ENCODE results near the gene CDX1.

Gene CDX1

DNA sequence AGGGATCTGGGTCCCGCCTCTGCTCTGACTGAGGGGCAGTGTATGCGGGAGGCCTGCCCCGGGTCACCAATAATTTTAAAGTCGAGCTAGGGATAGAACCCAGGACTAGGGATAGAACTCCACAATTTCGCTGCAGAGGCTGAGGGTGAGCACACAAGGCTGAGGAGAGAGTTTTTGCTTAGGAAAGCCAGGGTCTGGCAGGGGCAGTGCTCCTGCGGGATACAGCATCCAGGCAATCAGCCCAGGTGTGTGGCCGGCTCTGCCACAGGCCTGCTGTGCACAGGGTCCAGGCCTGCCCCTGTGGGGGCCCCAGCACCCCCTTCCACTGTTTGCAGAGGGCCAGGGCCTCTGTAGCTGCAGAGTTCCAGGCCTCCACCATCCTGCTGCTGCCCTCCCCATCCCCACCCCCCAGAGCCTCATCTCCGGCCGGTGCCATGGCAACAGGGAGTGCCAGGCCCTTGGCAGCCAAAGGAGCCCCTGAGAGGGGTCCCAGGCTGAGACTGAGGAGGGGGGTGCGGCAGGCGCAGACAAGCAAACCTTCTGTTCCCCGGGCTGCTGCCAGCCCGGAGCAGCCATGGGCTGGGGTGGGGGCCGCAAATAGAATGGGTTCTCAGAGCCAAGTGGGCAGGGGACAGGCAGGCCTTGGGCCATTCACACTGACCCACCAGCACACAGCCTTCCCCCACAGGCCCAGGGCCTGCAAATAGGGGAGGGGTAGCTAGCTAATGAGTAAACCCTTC, 19.5 kb upstream of the CDX1 start:
- DNase-seq, result no peak

DNA sequence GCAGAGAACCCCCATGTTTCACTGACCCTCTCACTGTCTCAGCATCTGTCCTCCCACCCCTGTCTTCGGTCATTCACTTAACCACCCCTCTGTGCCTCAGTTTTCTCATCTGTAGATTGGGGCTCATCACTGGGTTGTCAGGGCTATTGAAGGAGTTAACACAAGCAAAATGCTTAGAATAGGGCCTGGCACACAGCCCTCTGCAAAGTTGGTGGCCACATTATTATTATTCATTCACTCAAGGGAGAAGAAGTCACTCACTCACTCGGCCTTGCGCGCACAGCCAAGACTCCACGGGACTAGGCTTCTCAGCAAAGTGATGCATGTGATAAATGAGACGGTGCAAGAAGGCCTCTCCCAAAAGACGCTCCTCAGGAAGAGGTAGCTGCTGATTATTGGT, 18.9 kb upstream of the CDX1 start:
- no peak for DNase-seq

DNA sequence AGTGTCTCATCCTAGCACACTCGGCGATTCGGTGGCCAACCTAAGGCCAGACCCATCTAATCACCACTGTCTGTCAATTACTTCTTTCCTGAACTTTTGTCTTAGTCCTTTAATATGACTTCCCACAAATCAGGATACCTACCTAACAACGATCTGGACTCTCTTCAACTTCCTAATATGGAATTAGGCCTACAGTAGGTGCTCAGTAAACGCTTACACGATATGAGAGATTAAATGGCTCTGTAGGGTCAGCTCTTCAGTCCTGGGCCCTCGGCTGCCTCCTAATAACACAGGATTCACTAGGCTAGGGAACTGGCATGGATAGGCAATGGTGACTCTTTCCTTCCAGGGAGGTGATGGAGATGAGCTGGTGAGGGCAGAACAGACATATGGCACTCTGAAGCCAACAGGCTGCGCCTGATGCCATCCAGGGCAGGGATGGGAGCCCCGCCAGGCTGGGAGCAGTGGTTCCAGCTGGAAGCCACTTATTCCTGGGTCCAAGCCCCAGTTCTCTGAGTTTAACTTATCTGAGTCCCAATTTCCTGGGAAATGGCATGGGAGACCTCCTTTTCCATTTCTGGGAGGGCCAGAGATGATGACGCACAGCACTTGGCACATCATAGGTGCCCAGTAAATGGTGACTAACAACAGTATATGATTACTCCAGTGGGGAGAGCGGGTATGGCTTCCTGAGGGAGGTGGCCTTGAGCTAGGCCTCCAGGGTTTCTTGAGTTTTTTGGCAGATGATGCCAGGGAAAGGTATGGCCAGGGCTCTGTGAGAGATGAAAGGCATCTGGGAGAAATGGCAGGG, 18.3 kb upstream of the CDX1 start:
- DNase-seq, result no peak

DNA sequence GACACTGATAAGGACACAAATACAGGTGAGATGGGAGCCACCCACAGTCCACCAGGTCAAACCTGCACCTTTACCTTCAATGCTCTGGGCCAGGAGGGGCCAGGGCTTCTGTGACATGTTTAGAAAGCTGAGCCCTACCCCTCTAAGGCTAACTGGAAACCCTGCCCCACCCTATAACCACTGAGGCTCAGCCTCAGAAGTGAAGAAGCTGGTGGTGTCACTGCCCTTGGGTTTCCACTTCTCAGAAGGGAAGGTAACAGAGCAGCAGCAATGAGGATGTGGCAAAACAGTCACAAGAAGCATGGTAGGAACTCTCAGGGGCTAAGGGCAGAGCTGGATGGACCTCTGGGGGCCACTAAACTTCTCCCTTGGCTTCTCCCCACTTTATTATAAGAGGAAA, 17.0 kb upstream of the CDX1 start:
- no peak for DNase-seq

DNA sequence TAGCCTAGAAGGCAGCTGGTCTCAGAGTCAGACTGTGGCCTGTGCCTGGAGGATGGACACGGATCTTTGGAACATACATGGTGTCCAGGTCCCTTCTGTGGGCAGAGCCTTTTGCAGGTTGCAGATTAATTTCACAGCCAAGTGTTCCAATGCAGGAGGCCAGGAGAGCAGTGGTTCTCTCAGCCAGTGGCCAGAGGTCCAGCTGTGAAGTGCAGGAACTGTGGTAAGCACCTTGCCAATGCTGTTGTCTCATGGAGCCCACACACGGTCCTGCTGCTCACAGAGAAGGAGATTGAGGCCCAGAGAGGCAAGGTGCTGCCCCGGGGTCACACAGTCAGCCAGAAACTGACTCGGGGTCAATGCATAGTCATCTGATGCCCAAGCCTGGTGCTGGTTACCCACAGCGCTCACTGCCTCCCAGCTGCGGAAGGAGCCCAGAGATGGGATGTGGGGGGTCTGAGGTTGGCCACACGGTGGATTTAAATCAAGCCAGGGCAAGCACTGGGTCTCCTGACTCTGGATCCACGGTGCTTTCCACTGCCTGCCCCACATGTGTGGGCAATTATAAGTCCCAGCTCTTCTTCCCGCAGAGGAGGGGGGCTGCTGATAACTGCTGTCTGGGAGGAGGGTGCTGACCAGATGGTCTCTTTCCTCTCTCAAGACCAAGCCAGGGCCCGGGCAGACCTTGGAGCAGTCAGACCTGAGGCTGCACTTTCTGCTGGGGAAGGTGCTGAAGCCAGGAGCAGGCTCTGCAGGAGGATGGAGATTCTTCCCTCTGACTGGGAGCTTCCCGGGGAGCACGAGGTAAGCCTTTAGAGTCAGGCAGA, 13.7 kb upstream of the CDX1 start:
- DNase-seq, result peak; percentile 17

DNA sequence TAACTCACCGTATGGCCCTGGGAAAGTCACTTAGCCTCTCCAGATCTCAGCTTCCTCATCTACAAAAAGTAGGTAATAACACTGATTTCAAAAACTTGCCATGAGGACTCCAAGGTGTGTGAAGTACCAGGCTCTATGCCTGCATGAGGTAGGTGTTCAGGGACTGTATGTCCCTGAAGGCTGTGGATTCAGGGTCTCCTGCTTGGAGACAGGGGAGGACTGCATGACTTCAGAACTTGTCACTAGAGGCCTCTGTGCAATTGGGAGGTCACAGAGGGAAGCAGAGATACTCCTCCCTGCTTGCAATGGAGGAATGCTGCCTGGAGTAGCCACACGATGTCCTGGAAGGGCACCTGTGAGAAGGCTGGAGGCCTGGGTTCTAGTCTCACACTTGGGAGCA, 13.1 kb upstream of the CDX1 start:
- no peak for DNase-seq

DNA sequence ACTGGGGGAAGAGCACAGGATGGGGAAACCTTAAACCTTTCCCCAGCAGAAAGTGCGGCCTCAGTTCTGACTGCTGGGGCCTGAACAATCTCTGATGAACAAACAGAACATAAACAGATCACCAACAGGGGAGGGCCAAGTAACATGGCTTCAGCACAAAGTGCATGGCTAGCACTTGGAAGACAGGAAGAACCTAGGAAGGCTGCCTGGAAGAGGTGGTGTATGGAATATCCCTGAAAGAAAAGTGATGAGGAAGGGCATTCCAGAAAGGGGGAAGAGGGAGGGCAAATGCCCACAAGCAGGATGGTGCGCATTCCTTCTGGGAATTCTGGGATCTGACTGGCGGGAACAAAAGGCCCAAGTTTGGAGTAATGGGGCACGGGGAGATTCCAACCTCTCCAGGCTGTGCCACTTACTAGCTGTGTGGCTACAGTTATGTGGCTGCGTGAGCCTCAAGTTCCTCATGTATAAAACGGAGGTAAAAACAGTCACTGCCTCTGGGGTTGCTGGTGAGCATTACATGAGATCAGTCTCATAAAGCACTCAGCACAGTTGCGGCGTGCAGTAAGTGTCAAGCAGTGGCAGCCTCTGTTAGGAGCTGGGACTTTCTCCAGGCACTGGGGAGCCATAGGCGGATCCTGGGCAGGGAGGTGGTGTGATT, 12.5 kb upstream of the CDX1 start:
- no peak for DNase-seq

DNA sequence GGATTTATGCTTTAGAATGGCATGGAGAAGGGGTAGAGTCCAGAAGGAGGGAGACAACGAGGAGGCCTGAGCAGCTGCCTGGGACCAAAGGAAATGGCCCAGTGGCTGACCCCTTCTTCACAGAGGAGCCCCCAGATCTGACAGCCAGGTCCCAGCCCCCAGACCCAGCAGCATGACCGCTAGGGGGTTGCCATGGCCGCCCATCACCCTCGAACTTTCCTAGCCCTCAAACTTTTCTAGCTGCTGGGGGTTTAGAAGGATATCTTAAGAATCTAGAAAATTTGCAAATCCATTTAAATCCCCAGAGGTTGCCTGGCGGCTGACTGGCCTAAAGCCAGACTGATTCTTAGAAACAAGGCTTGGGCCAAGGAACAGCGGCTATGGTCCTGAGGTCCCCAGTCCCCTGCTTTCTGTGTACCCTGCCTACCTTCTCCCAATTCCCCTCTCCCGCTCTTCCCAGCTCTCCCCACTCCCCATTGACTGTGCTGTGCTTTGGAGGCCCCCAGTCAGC, 11.9 kb upstream of the CDX1 start:
- no peak for DNase-seq

DNA sequence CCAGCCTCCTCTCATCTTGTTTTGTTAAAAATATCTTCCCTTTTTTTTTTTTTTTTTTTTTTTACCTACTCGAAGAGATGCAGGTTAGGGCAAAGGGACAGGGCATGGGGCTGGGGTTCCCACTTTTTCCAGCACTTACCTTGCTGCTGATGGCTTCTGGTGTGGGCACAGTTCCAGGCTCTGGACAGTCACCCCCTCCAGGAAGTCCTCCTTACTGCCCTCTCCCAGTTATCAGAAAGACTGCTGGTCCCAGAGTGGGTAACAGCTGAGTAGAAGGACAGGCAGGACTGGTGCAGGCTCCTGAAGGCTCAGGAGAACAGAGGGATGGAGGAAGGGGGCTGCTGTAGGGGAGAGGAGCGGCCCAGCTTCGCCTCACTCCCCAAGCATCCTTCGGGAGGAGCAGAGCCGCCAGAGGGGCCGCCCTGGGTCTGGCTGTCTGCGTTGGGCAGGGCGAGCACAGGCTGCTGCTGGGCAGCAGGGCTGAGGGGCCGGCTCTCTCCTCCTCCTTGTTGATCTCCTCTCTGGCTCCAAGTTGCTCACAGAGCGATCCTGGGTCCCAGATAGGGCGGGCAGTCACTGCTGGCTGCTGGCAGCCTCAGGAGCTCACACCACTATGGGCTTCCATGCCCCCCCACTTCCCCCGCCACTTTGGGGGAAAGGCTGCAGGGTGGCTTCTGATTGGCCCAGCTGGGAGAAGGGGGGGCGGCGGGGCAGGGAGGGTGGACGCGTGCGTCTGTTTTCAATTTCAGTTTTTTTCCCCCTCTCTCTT, 11.1 kb upstream of the CDX1 start, which contains the start of gene PDGFRB:
Gene PDGFRB, minus strand, starts transcription at position 588 of the 769 bp plus-strand sequence. CDS start 18,798 bp downstream, outside the sequence.
- DNase-seq, result no peak

DNA sequence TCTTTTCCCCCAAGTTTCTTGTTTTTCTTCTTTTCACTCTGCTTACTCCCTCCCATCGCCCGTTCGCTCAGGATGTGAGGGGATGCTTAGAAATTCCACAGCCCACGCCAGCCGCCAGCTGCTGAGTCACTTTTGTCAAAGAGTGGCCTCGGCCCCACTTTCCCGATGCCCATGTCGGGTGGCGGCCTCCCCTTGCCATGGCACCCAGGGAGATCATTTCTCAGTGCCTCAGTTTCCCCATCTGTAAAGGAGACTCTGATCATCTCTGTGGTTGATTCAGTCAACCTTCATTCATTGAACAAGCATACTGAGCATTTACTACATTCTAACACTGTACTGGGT, 10.6 kb upstream of the CDX1 start:
- DNase-seq, result no peak

DNA sequence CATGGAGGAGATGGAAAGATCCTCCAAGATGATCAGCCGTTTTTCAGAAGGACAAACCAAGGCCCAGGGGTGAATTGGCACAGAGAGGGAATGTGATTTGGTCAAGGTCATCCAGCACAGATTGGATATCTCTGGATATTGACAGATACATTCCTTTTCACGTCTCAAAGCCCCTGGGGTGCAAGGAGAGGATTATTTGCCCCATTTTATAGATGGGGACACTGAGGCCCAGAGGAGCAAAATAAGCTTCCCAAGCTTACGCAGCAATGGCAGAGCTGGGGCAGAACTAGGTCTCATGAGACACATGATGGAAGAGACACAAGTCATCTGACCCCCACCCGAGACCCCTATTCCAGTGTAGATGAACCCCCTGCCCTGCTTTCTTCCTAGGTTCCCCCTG, 10.0 kb upstream of the CDX1 start:
- no peak for DNase-seq

DNA sequence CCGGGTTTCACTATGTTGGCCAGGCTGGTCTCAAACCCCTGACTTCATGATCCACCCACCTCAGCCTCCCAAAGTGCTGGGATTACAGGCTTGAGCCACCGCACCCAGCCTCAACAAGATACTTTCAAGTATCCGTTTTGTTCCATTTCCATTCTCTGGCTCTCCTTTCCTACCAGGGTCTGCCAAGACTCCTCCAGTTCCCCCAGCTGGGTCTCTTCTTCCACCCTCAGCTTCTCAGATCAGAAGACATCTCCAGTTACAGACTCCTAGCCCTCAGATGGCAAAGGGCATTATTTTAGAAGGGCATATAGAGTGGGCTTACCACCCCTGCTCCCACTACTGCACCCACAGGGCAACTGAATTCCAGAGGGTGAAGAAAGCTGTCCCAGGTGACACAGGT, 9.4 kb upstream of the CDX1 start:
- no peak for DNase-seq

DNA sequence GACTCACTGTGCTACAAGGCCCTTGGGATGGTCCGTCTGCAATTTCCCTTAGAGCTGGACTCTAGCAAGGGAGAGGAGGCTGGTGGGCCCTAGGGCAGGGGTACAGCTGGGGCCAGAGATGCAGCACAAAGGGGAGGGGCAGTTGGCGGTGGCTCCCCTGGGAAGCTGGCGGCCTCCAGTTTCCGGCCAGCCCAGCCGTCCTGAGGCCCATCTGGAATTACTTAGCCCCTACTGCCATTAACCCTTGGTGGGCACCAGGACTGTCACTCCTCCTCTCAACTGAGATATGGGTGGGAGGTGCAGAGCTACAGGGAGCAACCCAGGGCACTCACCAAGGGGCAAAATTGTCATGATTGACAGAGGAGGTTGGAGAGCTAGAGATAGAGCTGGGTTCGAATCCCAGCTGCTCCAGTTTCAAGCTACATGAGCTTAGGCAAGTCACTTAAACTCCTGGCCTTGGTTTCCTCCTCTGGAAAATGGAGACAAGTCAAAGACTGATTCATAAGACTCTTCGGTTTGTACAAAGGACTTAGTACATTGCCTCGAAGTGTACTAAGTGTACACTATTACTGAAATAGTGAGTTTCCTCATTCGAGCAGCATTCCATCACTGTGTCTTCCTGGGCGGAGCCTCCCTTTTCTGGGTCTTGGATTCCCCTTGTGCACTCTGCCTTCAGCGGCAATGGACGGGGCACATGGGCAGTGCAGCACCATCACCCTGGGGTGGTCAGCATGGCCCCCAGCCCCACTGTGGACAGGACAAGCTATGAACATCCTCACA, 8.2 kb upstream of the CDX1 start:
- no peak for DNase-seq

DNA sequence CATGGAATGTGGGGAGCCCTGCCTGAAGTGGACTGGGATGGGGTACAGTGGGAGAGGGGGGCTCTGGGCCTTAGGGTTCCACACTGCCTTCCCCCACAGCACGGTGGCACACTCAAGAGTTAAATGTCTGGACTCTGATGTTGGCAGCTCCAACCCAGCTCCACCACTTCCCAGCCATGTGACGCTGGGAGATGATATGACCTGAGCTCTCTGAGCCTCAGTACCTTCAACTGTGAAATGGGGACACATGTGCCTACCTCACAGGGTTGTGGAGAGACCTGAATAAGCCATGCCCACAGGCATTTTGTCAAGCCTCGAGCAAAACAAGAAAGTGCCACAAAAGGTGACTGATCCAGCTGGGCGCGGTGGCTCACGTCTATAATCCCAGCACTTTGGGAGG, 7.5 kb upstream of the CDX1 start:
- DNase-seq, result no peak

DNA sequence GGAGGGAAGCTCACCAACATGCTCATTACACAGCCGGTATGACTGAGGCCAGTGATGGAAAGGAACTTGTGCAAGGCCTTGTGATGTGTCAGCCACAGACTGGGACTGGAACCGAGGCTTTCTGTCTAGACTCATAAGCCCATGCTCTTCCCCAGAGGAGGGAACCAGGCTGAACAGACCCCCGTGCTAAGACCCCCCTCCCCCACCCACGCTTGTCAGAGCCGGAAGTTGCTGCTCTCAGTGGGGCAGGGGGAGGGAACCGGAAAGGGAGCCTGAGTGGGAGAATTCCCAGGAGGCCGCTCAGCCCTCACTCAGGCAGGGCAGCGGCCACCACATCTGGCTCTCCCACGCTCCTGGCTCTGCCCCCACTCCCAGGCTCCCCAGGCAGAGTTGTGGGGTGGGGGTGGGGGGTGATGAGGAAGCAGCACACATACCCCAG, 6.8 kb upstream of the CDX1 start:
- no peak for DNase-seq

DNA sequence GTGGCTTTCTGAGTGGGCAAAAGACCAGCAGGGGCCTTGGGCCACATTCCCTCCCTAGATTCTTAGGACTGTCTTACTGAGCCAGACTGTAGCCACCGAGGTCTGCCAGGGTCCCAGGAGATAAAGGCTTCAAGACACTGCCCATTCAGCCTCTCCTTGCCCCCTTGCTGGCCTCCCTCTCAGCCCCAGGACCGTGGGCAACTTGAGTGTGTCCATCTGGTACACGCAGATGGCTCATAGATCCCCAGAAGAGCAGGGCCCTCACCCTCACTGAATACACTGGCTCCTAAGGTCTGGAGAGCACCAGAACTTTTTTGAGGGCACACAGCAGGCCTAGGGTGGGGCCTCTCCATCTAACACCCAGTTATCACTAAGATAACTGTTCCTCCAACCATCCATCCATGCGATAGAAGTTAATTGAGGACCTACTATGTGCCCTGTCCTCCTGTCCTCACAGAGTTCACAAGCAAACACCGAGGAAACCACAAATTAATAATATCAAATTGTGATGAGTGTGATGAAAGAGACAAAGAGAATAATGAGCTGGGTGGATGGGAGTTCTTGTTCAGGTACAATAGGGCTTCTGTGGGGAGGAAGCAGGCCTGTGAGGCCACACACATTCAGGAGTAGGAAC, 6.0 kb upstream of the CDX1 start:
- no peak for DNase-seq

DNA sequence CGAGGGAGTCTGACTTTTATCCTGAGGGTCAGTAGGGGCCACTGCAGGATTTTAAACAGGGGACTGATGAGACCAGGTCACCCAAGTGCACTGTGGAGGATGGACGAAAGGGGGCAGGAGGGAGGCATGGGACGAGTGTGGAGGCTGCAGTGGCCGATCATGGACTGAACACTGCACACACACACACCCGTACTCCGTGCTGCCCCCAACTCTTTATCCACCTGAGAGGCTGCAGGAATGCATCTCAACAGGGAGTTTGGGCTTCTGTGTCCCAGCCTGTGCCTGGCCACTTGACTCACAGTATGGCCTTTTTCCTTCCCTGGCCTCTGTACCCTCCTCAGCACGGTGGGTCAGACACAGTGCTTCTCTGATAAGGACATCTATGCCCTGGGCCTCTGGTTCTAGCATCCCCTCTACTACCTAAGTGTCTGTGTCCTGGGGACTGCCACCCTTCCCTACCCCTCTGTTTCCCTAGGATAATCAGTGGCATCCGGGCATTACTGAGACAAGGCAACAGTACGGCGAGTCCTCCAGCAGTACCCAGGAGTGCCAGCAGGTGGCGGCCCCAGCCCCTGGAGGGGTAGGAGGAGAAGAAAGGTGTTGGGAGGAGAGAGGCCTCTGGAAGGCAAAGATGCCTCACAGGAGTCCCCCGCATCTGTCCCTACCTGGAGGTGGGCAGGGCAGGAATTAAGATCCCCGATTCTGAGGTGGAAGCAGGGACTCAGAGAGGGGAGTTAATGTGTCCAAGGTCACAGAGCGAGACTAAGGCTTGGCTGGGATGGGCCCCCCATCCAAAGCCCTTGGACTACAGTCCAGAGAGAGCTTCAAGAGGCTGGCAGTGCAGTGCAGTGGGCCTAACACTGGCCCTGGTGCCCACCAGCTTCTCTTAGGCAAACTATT, 5.1 kb upstream of the CDX1 start:
- DNase-seq, result peak; percentile 77

DNA sequence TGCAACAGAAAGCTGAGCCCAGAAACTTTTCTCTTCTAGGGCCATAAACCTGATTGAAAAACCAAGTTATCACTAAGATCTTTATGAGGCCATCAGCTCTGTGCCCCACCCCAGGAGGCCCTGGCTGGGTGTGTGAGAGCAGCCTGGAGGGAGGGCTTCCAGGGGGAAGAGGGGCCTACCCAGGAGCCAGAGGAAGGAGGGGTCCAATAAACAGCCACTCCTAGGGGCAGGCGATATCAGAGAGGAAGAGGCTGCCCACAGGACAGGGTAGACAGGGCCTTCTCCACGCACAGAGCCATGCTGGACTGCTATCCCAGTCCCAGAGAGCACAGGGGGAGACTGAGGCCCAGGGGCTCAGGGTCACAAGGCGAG, 4.5 kb upstream of the CDX1 start:
- DNase-seq, result no peak

DNA sequence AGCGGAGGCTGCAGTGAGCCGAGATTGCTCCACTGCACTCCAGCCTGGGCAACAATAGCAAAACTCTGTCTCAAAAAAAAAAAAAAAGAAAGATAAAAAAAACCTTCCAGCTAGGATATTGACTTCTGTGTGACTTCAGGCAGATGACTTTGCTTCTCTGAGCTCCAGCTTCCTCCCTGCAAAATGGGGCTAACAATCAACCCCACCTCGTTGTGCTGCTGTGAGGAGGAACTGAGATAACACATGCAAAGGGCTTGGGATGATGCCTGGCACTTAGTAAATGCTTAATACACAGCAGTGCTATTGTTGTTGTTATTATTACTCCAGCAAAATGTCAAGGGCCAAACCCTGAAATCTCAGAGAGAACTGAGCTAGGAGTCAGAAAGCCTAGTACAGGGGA, 3.5 kb upstream of the CDX1 start:
- DNase-seq, result no peak

Data from activated CD4-positive, alpha-beta T cell treated with anti-CD3 and anti-CD28 coated beads, Interleukin-10, Interleukin-2, amounts not matched to agents 100 ng/mL and 50 ng/mL, durations not matched to agents 16 hours and 8 hours (primary cell).